ENCODE data around the gene GMPR. TPM values are rescaled to one million over a fixed set of nuclear protein-coding genes. Genes with fewer than 3 reads are reported as not detected.

The GMPR gene
- total and polyA plus RNA-seq, 10 of the 15 experiments (the other 5 are each of a cell fraction or from before 2014, with no cell fraction given) = 0.15 to 1.8 (median 0.49) TPM; not detected in 1

DNA sequence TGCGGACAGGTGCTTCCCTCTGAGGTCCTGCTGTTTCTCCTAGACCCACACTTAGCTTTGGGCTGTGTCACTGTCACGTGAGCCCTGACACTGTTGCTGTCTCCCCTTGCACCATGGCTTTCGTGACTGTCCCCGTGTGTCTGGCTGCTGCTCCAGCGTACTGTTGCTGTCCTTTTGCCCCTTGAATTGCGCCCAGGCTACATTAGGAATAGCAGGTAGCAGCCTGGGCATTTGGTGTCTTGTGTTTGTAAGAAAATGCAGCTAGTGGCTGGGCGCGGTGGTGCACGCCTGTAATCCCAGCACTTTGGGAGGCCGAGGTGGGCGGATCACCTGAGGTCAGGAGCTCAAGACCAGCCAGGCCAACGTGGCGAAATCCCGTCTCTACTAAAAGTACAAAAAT lies 46.1 kb downstream of the GMPR start:
- CTCF ChIA-PET = interaction anchor here (0.6 to 7.8 kb wide), 13 partner anchors 10 to 681 kb away, joined by 3 to 88 read pairs (median 18); partner anchors contain the start of gene ATXN1
- FAIRE-seq (no peak), ATAC-seq (no peak), DNase-seq (ENCODE audit: low read depth, low spot score) (no peak)
- intact Hi-C loops (cut with micrococcal nuclease; ENCODE audit: unreplicated experiment) (loop anchor here (10.0 kb wide), 2 partner anchors 680 to 800 kb away; no protein-coding TSS in a partner anchor), in situ Hi-C loops (cut with MboI) (loop anchor here (10.0 kb wide), 1 partner anchor 800 kb away; no protein-coding TSS in a partner anchor)
- Histone ChIP-seq H3K9me3 (replicated peaks; ENCODE audit: control insufficient read depth, insufficient read depth, low read length) (no peaks in the 10 kb centered on the region), H3K79me2 (ENCODE audit: control insufficient read depth, insufficient read depth, low read length) (no peaks in the 10 kb centered on the region), H3K9ac (ENCODE audit: control insufficient read depth, insufficient read depth, low read length) (no peak overlapping the region), H3K4me2 (ENCODE audit: control insufficient read depth, insufficient read depth) (no peak overlapping the region), H4K20me1 (ENCODE audit: control insufficient read depth, insufficient read depth) (no peaks in the 10 kb centered on the region), H3K27ac (ENCODE audit: control insufficient read depth, insufficient read depth) (no peak overlapping the region), H3K4me1 (ENCODE audit: control insufficient read depth, insufficient read depth, low read length) (no peaks in the 10 kb centered on the region), H3K27me3 (replicated peaks in 1 of 2; ENCODE audit: control insufficient read depth in 2 of 2, insufficient read depth in 2 of 2, low read length in 1 of 2) (no peaks in the 10 kb centered on the region; a peak in 1 of 4 replicates), H3K4me3 (no peak overlapping the region), H3K36me3 (ENCODE audit: control insufficient read depth in 2 of 2, insufficient read depth in 2 of 2, low read length in 1 of 2) (no peaks in the 10 kb centered on the region), H2AFZ (ENCODE audit: control insufficient read depth, low read depth, low read length) (no peak overlapping the region)
- SMC1A ChIA-PET (ENCODE audit: uncharacterized antibody, unreplicated experiment) = interaction anchor here (0.6 to 3.9 kb wide), 8 partner anchors 10 to 480 kb away, joined by 3 to 36 read pairs (median 4); no protein-coding TSS in a partner anchor
- RAD21 ChIA-PET (ENCODE audit: unreplicated experiment) = interaction anchor here (0.7 to 6.2 kb wide), 8 partner anchors 21 to 657 kb away, joined by 3 to 40 read pairs (median 4); partner anchors contain the start of gene ATXN1
- BruUV-seq (replicated peaks) = no TSS peak
- POLR2A ChIA-PET = interaction anchor here (1.3 kb wide), 1 partner anchor 10 kb away, joined by 7 read pairs; no protein-coding TSS in a partner anchor
- 83% methylated on average over 14 of the region's 14 CpGs for WGBS (ENCODE audit: insufficient coverage, insufficient replicate concordance, low lambda C conversion rate, missing lambda C conversion rate)
- TF ChIP-seq, protein P1, sequence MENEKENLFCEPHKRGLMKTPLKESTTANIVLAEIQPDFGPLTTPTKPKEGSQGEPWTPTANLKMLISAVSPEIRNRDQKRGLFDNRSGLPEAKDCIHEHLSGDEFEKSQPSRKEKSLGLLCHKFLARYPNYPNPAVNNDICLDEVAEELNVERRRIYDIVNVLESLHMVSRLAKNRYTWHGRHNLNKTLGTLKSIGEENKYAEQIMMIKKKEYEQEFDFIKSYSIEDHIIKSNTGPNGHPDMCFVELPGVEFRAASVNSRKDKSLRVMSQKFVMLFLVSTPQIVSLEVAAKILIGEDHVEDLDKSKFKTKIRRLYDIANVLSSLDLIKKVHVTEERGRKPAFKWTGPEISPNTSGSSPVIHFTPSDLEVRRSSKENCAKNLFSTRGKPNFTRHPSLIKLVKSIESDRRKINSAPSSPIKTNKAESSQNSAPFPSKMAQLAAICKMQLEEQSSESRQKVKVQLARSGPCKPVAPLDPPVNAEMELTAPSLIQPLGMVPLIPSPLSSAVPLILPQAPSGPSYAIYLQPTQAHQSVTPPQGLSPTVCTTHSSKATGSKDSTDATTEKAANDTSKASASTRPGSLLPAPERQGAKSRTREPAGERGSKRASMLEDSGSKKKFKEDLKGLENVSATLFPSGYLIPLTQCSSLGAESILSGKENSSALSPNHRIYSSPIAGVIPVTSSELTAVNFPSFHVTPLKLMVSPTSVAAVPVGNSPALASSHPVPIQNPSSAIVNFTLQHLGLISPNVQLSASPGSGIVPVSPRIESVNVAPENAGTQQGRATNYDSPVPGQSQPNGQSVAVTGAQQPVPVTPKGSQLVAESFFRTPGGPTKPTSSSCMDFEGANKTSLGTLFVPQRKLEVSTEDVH (IDR thresholded peaks at IDR 0.05; ENCODE audit: low read depth, partially characterized antibody) = no peak
